WTC11 (cell line): ENCODE measurements around the gene GFPT2. TPM values are rescaled to one million over a fixed set of nuclear protein-coding genes. Genes with fewer than 3 reads are reported as not detected.

Source experiments
- ATAC-seq: fragments of 200-7000 bp; cut with Tn5 transposase; 2 replicates; pipeline ENCODE4 v1.10.0; 2021; ENCODE audit warnings: mild to moderate bottlenecking, moderate library complexity
- CTCF ChIA-PET: fragments of 300-600 bp; sonication (Branson Sonifier 250); formaldehyde crosslinking; loops from one replicate; lab custom pipeline; 2021; ENCODE audit warnings: antibody characterized with exemption; lab: Charles Lee
- POLR2A ChIA-PET: fragments of 350-600 bp; sonication (Branson Sonifier 250); formaldehyde crosslinking; loops from one replicate; lab custom pipeline; 2021; ENCODE audit warnings: antibody characterized with exemption; lab: Charles Lee
- DNase-seq: peaks from one replicate; pipeline ENCODE4 v3.0.0; 2021; ENCODE audit warnings: low spot score
- H3K27ac Mint-ChIP-seq: 2 replicates; pipeline ENCODE4 v1.8.0; 2021; ENCODE audit warnings: mixed read lengths
- H3K27me3 Mint-ChIP-seq: 2 replicates; pipeline ENCODE4 v1.8.0; 2021; ENCODE audit warnings: low read depth, mild to moderate bottlenecking, moderate library complexity, mixed read lengths
- H3K36me3 Mint-ChIP-seq: 2 replicates; pipeline ENCODE4 v1.8.0; 2021; ENCODE audit warnings: mixed read lengths
- H3K4me1 Mint-ChIP-seq: 2 replicates; pipeline ENCODE4 v1.8.0; 2022; ENCODE audit warnings: mixed read lengths
- H3K4me3 Mint-ChIP-seq: 2 replicates; pipeline ENCODE4 v1.8.0; 2021; ENCODE audit warnings: mild to moderate bottlenecking, moderate library complexity, mixed read lengths
- H3K9me3 Mint-ChIP-seq: 2 replicates; pipeline ENCODE4 v1.8.0; 2021; ENCODE audit warnings: mixed read lengths
- CBFB ChIP-seq: sonication (generic); formaldehyde crosslinking; IDR thresholded peaks from 2 replicates; pipeline ENCODE4 v1.8.1; 2022; ENCODE audit warnings: mild to moderate bottlenecking, low read depth, missing genetic modification reagents
- CREB1 ChIP-seq: sonication (generic); formaldehyde crosslinking; IDR thresholded peaks from 2 replicates; pipeline ENCODE4 v1.8.0; 2023; ENCODE audit warnings: mild to moderate bottlenecking, missing genetic modification reagents
- JUN ChIP-seq: sonication (generic); formaldehyde crosslinking; IDR thresholded peaks from 2 replicates; pipeline ENCODE4 v1.8.0; 2023; ENCODE audit warnings: mild to moderate bottlenecking, missing genetic modification reagents
- KAT7 ChIP-seq: sonication (generic); formaldehyde crosslinking; IDR thresholded peaks from 2 replicates; pipeline ENCODE4 v1.8.1; 2023; ENCODE audit warnings: missing genetic modification reagents, mild to moderate bottlenecking, borderline replicate concordance
- MXD4 ChIP-seq: fragments of 250-450 bp; sonication (Bioruptor Pico); IDR thresholded peaks from 2 replicates; pipeline ENCODE4 v1.8.0; 2021; ENCODE audit warnings: mild to moderate bottlenecking, moderate library complexity, borderline replicate concordance
- MYBL2 ChIP-seq: sonication (generic); formaldehyde crosslinking; IDR thresholded peaks from 2 replicates; pipeline ENCODE4 v1.8.1; 2023; ENCODE audit warnings: mild to moderate bottlenecking, moderate library complexity, missing genetic modification reagents
- NFATC4 ChIP-seq: fragments of 250-450 bp; sonication (Bioruptor Pico); IDR thresholded peaks from 2 replicates; pipeline ENCODE4 v1.9.0; 2021; ENCODE audit warnings: mild to moderate bottlenecking
- NFE2L1 ChIP-seq: sonication (generic); formaldehyde crosslinking; IDR thresholded peaks from 2 replicates; pipeline ENCODE4 v1.8.1; 2023; ENCODE audit warnings: missing genetic modification reagents
- NFYB ChIP-seq: sonication (generic); formaldehyde crosslinking; conservative IDR thresholded peaks from 2 replicates; pipeline ENCODE4 v1.8.0; 2022; ENCODE audit warnings: low read depth, missing genetic modification reagents
- SMAD3 ChIP-seq: sonication (generic); formaldehyde crosslinking; IDR thresholded peaks from 2 replicates; pipeline ENCODE4 v1.8.0; 2022; ENCODE audit warnings: missing genetic modification reagents, mild to moderate bottlenecking, borderline replicate concordance
- SOX15 ChIP-seq: fragments of 250-450 bp; sonication (Bioruptor Pico); IDR thresholded peaks from 2 replicates; pipeline ENCODE4 v1.9.0; 2021; ENCODE audit warnings: mild to moderate bottlenecking
- SP1 ChIP-seq: sonication (generic); formaldehyde crosslinking; conservative IDR thresholded peaks from 2 replicates; pipeline ENCODE4 v1.8.1; 2022; ENCODE audit warnings: missing genetic modification reagents
- TCF7 ChIP-seq: sonication (generic); formaldehyde crosslinking; IDR thresholded peaks from 2 replicates; pipeline ENCODE4 v1.8.0; 2022; ENCODE audit warnings: mild to moderate bottlenecking, low read depth, missing genetic modification reagents, moderate library complexity
- TEAD1 ChIP-seq: sonication (generic); formaldehyde crosslinking; IDR thresholded peaks from 2 replicates; pipeline ENCODE4 v1.8.0; 2022; ENCODE audit warnings: mild to moderate bottlenecking, missing genetic modification reagents
- TEAD4 ChIP-seq: sonication (generic); formaldehyde crosslinking; IDR thresholded peaks from 2 replicates; pipeline ENCODE4 v1.8.0; 2022; ENCODE audit warnings: mild to moderate bottlenecking, missing genetic modification reagents
- TP53 ChIP-seq: sonication (generic); formaldehyde crosslinking; IDR thresholded peaks from 2 replicates; pipeline ENCODE4 v1.8.1; 2023; ENCODE audit warnings: mild to moderate bottlenecking, missing genetic modification reagents
- ZBTB21 ChIP-seq: sonication (generic); formaldehyde crosslinking; IDR thresholded peaks from 2 replicates; pipeline ENCODE4 v1.8.1; 2023; ENCODE audit warnings: mild to moderate bottlenecking, missing genetic modification reagents, borderline replicate concordance
- ZNF219 ChIP-seq: sonication (generic); formaldehyde crosslinking; IDR thresholded peaks from 2 replicates; pipeline ENCODE4 v1.8.0; 2023; ENCODE audit warnings: missing genetic modification reagents, mild to moderate bottlenecking, borderline replicate concordance
- ZNF232 ChIP-seq: sonication (generic); formaldehyde crosslinking; IDR thresholded peaks from 2 replicates; pipeline ENCODE4 v1.8.0; 2022; ENCODE audit warnings: mild to moderate bottlenecking, missing genetic modification reagents
- ZNF263 ChIP-seq: sonication (generic); formaldehyde crosslinking; IDR thresholded peaks from 2 replicates; pipeline ENCODE4 v1.8.1; 2022; ENCODE audit warnings: low read depth, mild to moderate bottlenecking, moderate library complexity, missing genetic modification reagents
- total RNA-seq: library from RNA; stranded (reverse); gene quantifications from 3 replicates; pipeline ENCODE4 v1.2.3, GENCODE V29; 2021
- TF ChIP-seq, protein P1 (sequence below): sonication (generic); formaldehyde crosslinking; IDR thresholded peaks from 2 replicates; pipeline ENCODE4 v1.8.1; 2023; ENCODE audit warnings: mild to moderate bottlenecking, missing genetic modification reagents
- TF ChIP-seq, protein P2 (sequence below): sonication (generic); formaldehyde crosslinking; IDR thresholded peaks from 2 replicates; pipeline ENCODE4 v1.8.0; 2022; ENCODE audit warnings: mild to moderate bottlenecking, missing genetic modification reagents
- TF ChIP-seq, protein P3 (sequence below): fragments of 250-450 bp; sonication (Bioruptor Pico); IDR thresholded peaks from 2 replicates; pipeline ENCODE4 v2.1.2; 2022; ENCODE audit warnings: mild to moderate bottlenecking, moderate library complexity
- TF ChIP-seq, protein P4 (sequence below): sonication (generic); formaldehyde crosslinking; IDR thresholded peaks from 2 replicates; pipeline ENCODE4 v1.8.1; 2023; ENCODE audit warnings: mild to moderate bottlenecking, moderate library complexity, missing genetic modification reagents
- TF ChIP-seq, protein P5 (sequence below): fragments of 250-450 bp; sonication (Bioruptor Pico); IDR thresholded peaks from 2 replicates; pipeline ENCODE4 v1.9.0; 2021; ENCODE audit warnings: mild to moderate bottlenecking

The GFPT2 gene
- total RNA-seq, 1 experiment from 2014 or later, result 124 TPM

DNA sequence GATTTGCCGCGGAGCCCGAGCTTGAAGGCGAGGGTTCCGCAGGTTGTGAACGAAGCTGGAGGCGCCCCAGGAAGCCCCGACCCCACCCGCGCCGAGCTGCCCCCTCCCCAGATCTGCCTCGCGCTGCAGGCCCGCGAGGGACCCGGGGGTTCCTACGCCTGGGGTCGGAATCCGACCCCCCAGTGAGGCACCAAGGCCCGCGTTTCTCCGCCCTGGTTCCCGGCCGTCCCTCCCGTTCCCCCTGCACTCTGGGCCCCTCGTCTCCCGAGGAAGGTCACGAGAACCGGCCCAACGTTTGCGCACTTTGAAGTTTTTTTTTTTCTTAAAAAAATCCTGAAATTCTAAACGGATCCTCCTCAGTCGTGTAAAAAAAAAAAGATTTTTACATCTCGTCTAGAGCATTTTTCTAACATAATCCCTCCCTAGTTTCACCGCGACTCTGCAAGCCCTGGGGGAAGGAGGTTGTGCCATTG, 880 bp upstream of the GFPT2 start:
- DNase-seq, result no peak
- TF ChIP-seq CREB1 (CRISPR knock-in tag) (no peak), NFE2L1 (no peak), TP53 (CRISPR knock-in tag) (no peak), TEAD4 (CRISPR knock-in tag) (no peak), MXD4 (CRISPR knock-in tag) (no peak), TCF7 (no peak), ZNF263 (CRISPR knock-in tag) (no peak), ZBTB21 (no peak), ZNF232 (CRISPR knock-in tag) (no peak), SP1 (CRISPR knock-in tag) (no peak), CBFB (CRISPR knock-in tag) (no peak), SOX15 (CRISPR knock-in tag) (no peak), JUN (CRISPR knock-in tag) (no peak), TEAD1 (CRISPR knock-in tag) (no peak)
- TF ChIP-seq, protein P1, sequence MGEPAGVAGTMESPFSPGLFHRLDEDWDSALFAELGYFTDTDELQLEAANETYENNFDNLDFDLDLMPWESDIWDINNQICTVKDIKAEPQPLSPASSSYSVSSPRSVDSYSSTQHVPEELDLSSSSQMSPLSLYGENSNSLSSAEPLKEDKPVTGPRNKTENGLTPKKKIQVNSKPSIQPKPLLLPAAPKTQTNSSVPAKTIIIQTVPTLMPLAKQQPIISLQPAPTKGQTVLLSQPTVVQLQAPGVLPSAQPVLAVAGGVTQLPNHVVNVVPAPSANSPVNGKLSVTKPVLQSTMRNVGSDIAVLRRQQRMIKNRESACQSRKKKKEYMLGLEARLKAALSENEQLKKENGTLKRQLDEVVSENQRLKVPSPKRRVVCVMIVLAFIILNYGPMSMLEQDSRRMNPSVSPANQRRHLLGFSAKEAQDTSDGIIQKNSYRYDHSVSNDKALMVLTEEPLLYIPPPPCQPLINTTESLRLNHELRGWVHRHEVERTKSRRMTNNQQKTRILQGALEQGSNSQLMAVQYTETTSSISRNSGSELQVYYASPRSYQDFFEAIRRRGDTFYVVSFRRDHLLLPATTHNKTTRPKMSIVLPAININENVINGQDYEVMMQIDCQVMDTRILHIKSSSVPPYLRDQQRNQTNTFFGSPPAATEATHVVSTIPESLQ (CRISPR knock-in tag), result no peak
- TF ChIP-seq, protein P2, sequence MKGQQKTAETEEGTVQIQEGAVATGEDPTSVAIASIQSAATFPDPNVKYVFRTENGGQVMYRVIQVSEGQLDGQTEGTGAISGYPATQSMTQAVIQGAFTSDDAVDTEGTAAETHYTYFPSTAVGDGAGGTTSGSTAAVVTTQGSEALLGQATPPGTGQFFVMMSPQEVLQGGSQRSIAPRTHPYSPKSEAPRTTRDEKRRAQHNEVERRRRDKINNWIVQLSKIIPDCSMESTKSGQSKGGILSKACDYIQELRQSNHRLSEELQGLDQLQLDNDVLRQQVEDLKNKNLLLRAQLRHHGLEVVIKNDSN (CRISPR knock-in tag), result no peak
- TF ChIP-seq, protein P3, sequence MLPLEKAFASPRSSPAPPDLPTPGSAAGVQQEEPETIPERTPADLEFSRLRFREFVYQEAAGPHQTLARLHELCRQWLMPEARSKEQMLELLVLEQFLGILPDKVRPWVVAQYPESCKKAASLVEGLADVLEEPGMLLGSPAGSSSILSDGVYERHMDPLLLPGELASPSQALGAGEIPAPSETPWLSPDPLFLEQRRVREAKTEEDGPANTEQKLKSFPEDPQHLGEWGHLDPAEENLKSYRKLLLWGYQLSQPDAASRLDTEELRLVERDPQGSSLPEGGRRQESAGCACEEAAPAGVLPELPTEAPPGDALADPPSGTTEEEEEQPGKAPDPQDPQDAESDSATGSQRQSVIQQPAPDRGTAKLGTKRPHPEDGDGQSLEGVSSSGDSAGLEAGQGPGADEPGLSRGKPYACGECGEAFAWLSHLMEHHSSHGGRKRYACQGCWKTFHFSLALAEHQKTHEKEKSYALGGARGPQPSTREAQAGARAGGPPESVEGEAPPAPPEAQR (CRISPR knock-in tag), result no peak
- Mint-ChIP-seq H3K27me3 (peaks cover 25% of the 10 kb centered on the region), H3K4me3 (peak overlapping the region; percentile 77), H3K36me3 (peaks cover 20% of the 10 kb centered on the region), H3K4me1 (peaks cover 35% of the 10 kb centered on the region), H3K9me3 (peaks cover 6% of the 10 kb centered on the region), H3K27ac (no peak overlapping the region)
- ATAC-seq, result no peak
- ChIA-PET CTCF (interaction anchor here (0.8 to 2.9 kb wide), 3 partner anchors 22 to 252 kb away, joined by 3 to 18 read pairs (median 3); no protein-coding TSS in a partner anchor), POLR2A (interaction anchor here (0.9 to 2.0 kb wide), 2 partner anchors 22 to 26 kb away, joined by 3 to 8 read pairs; no protein-coding TSS in a partner anchor)

DNA sequence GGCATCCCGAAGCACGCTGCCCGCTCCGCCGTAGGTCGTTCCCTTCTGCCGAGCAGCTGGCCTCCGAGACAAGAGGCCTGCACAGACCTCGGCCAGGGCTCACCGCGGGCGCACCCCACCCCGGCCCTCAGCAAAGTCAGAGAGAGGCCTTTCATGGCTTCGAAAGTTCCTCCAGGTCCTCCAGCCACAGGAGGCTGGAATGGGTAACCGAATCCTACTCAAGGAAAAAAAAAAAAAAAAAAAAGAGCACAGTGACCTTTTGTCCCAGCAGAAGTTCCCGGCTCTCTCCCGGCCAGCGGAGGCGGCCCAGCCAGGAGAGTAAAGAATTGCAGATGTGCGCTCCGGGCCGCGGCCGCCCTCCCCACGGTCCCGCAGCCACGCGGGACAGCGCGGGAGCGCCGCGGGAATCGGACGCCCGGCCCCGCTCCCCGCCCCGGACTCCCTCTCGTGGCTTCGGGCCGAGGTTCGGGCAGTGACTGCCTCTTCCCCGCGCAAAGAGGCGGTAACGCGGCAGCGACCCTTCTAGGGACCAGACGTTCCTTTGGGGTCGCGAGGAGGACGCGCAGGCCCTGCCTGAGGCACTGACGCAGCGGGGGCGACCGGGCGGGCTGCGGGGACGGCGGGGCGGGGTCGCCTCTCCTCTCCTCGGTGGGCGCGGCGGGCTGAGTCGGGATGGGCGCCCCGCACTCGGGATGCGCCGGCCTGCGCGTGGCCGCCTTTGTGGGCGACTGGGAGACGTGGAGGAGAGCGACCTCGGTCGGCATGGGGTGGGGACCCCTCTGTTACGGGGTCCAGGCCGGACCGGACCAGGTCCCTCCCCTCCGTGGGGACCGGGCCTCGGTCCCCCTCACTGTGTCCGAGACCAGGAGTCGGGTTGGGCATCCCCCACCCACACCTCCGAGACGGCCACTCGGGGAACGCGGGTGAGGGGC, 754 bp downstream of the GFPT2 start:
- POLR2A ChIA-PET, result interaction anchor here (0.7 to 2.0 kb wide), 3 partner anchors 10 to 133 kb away, joined by 4 to 8 read pairs (median 6); no protein-coding TSS in a partner anchor
- 0 out of 2 replicates have a peak overlapping the region, but pooled peaks have one; percentile 32 for H3K27ac Mint-ChIP-seq
- peaks cover 25% of the 10 kb centered on the region for H3K27me3 Mint-ChIP-seq
- TF ChIP-seq ZNF219 (CRISPR knock-in tag) (0 out of 2 replicates have a peak, but pooled peaks have one; percentile 54), KAT7 (CRISPR knock-in tag) (no peak), TP53 (CRISPR knock-in tag) (no peak; the same call in 1 of the 2 replicates), MYBL2 (CRISPR knock-in tag) (no peak), SMAD3 (CRISPR knock-in tag) (no peak), JUN (CRISPR knock-in tag) (0 out of 2 replicates have a peak, but pooled peaks have one; percentile 31), SOX15 (CRISPR knock-in tag) (no peak), TEAD1 (CRISPR knock-in tag) (peak; percentile 41; the same call in 1 of the 2 replicates), NFYB (CRISPR knock-in tag) (no peak), NFATC4 (no peak)
- TF ChIP-seq, protein P4, sequence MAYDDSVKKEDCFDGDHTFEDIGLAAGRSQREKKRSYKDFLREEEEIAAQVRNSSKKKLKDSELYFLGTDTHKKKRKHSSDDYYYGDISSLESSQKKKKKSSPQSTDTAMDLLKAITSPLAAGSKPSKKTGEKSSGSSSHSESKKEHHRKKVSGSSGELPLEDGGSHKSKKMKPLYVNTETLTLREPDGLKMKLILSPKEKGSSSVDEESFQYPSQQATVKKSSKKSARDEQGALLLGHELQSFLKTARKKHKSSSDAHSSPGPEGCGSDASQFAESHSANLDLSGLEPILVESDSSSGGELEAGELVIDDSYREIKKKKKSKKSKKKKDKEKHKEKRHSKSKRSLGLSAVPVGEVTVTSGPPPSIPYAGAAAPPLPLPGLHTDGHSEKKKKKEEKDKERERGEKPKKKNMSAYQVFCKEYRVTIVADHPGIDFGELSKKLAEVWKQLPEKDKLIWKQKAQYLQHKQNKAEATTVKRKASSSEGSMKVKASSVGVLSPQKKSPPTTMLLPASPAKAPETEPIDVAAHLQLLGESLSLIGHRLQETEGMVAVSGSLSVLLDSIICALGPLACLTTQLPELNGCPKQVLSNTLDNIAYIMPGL, result peak; percentile 63
- TF ChIP-seq, protein P5, sequence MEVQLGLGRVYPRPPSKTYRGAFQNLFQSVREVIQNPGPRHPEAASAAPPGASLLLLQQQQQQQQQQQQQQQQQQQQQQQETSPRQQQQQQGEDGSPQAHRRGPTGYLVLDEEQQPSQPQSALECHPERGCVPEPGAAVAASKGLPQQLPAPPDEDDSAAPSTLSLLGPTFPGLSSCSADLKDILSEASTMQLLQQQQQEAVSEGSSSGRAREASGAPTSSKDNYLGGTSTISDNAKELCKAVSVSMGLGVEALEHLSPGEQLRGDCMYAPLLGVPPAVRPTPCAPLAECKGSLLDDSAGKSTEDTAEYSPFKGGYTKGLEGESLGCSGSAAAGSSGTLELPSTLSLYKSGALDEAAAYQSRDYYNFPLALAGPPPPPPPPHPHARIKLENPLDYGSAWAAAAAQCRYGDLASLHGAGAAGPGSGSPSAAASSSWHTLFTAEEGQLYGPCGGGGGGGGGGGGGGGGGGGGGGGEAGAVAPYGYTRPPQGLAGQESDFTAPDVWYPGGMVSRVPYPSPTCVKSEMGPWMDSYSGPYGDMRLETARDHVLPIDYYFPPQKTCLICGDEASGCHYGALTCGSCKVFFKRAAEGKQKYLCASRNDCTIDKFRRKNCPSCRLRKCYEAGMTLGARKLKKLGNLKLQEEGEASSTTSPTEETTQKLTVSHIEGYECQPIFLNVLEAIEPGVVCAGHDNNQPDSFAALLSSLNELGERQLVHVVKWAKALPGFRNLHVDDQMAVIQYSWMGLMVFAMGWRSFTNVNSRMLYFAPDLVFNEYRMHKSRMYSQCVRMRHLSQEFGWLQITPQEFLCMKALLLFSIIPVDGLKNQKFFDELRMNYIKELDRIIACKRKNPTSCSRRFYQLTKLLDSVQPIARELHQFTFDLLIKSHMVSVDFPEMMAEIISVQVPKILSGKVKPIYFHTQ, result no peak

More for the DNA sequence above, 754 bp downstream of the GFPT2 start:
- Mint-ChIP-seq H3K9me3 (no peaks in the 10 kb centered on the region), H3K4me3 (peak overlapping the region; percentile 89), H3K36me3 (peaks cover 27% of the 10 kb centered on the region), H3K4me1 (peaks cover 51% of the 10 kb centered on the region)
- DNase-seq (no peak), ATAC-seq (no peak)
- CTCF ChIA-PET, result interaction anchor here (0.6 to 2.9 kb wide), 8 partner anchors 9 to 88 kb away, joined by 3 to 18 read pairs (median 5); no protein-coding TSS in a partner anchor
